HG03025 (cell line): ENCODE measurements around the gene PIK3R3.

ENCODE experiments used
- ATAC-seq: cut with Tn5 transposase; IDR thresholded peaks from one replicate; pipeline ENCODE4 v1.9.1; 2021; ENCODE audit warnings: mild to moderate bottlenecking, moderate library complexity; ENCODE audit not compliant: unreplicated experiment, low FRiP score

The PIK3R3 gene

DNA sequence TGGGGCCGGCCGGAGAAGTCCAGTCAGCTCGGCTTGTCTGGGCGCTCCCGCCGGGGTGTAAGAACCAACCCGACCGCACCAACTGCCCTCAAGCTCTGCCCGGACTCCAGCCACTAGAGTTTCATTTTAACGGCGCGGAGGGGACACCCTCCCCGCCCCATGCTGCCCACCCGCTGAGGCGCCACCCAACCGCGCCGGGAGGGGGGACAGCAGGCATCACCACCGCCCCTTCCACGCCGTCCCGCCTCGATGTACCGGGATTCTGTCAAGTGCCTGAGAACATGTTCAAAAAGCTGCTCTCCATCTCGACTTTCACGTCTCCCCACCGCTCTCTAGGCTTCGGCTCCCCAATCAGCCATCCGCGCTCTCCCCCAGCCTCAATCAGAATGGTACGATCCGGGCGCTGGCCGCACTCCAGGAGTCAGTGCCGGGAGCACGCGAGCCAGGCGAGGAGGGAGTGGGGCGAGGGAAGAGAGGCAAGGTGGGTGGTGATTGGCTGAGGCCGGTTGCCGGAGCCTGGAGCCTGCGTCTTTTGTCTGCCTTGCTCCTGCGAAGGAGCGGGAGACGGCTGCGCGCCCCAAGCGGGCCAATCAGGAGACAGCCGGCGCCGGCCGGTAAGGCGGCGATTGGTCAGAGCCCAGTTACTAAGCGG lies at the start of gene PIK3R3:
Gene PIK3R3 (minus strand): TSS at position 101 of the 652 bp plus-strand sequence. CDS start 677 bp downstream, outside the sequence.
- ATAC-seq: peak; percentile 87

DNA sequence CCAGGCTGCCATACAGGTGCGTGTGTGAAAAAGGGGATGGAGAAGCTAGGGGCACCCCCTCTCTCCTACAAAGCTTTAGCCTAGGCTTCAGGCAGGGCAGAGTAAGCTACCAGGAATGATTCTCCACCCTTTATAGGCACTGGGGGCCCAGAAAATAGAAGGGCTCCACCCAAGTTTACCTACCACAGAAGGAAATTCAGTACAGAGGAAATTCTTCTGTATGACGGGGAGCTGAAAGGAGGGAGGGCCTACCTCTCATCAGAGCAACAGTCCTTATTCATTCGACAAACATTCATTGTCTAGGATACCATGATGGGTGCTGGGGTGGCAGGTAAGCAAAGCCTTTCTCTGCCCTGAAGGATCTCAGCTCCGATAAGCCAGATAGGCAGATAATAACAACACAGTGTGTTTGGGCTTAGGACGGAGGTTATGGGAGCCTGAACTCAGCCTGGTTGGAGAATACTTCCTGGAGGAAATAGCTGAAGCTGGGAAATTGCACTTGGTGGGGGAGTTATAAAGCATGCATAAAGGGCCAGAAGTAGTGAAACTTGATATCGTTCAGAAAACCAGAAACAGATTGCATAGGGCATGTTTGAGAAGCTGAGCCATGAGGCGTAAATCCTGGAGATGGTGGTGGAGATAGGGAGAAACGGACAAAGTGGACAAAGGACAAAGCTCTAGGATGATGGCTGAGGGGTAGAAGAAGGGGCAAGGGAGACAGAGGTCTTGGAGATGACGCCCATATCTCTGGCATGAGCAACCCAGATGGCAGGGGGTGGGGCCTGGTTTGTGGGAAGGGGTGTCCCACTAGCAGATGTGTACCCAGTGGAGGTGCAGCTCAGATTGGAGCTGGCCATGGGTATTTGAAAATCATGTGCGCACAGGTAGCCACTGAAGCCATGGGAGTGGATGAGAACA lies 49.2 kb upstream of the PIK3R3 start:
- no peak for ATAC-seq

DNA sequence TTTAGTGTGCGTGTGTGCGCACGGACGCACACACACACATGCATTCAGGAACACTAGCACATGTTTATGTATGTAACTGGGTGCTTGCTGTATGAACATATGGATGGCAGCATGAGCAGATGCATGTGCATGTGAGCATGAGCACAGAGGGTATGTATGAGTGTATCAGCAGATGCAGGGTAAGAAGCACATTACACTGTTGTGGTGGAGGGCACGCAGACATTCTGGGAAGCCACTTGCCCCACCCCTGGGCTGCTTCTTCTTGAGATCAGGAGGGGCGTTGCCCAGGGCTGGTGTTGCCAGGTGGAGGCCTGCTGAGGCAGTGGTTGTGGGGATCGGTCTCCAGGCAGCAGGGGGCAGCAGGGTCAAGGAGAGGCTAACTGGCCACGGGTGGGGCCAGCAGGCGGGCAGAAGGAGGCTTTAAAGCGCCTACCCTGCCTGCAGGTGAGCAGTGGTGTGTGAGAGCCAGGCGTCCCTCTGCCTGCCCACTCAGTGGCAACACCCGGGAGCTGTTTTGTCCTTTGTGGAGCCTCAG lies 47.7 kb upstream of the PIK3R3 start:
- no peak for ATAC-seq

DNA sequence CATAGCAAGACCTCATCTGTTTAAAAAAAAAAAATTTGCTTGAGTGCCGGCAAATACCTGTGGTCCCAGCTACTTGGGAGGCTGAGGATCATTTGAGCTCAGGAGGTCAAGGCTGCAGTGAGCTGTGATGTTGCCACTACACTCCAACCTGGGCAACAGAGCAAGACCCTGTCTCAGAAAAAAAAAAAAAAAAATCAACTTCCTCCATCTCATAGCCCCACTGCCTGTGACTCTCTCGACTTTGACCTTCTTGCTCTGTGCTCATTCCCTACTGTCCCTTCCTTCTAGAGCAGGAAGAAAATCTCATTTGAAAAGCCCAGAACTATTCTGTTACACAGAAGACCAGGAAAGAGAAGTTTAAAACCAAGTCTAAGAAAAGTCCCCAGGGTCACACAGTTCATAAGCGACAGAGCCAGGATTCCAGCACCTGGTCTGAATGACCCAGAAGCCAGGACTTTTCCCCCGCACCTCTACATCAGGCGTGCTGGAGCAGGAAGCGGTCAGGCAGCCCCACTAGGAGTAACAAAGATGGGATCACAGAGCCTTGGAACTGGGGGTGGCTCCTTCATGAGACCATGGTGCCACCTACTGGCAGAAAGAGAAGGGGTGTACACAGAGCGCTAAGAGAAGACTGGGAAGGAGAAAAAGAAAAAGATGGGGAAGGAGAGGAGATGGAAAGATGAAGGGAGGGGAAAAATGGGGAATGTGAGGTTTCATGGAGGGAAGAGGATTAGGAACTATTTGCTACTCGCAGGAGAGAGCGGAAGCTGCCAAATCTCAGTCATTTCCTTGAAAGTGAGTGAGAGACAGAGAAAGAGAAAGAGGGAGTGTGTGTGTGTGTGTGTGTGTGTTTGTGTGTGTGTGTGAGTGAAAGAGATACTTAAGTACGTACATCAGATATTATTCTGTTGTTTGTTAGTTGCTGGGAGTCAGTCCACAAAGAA lies 47.0 kb upstream of the PIK3R3 start:
- no peak for ATAC-seq

DNA sequence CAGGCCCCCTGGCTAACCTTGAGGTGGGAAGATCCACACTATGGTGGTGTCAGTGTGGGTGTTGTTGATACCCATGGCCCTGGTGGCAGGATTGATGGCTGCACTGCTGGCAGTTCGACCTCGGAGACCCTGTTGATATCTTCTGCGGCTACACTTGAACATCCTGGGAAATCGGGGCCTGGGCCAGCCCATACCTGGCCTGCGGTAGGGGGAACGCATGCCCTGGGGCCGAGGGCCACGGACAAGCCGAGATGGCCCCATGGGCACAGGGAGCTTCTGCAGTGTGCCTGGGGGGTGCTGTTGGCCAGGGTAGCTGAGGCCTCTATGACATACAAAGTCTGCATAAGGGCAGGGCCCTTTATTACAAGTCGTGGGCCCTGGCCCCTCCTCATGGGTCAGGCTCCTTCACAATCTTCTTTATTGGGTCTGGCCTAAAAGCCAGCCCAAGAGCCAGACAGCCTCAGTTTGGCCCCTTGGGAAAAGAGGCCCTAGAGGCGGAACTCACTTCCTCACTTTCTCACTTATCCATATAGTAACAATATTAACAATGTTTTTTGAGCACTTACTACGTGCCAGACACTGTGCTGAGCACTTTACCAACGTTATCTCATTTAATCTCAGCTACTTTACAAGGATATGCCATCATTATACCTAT lies 43.9 kb upstream of the PIK3R3 start, which contains the start of gene P3R3URF:
Gene P3R3URF (minus strand): TSS at position 278 of the 655 bp plus-strand sequence. CDS start 17 bp downstream, at position 261.
- ATAC-seq: no peak

DNA sequence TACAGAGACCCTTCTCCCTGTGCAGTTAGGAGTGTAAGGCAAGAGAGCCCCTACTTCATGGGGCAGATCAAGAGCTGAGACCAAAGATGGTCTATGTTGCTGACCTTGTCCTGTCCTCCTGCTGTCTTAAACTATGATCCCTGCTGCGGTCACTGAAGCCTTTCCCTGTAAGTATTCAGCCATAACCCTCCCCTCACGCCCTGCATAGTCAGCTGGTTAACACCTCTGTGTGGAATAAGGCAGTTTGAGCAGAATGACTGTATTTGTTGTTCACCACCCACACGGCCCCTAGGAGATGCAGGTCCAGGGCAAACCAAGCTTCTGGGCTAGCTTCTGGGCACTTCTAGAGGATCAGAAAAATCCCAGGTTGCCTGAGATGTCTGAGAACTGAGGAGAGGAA lies 42.8 kb upstream of the PIK3R3 start:
- ATAC-seq: no peak

DNA sequence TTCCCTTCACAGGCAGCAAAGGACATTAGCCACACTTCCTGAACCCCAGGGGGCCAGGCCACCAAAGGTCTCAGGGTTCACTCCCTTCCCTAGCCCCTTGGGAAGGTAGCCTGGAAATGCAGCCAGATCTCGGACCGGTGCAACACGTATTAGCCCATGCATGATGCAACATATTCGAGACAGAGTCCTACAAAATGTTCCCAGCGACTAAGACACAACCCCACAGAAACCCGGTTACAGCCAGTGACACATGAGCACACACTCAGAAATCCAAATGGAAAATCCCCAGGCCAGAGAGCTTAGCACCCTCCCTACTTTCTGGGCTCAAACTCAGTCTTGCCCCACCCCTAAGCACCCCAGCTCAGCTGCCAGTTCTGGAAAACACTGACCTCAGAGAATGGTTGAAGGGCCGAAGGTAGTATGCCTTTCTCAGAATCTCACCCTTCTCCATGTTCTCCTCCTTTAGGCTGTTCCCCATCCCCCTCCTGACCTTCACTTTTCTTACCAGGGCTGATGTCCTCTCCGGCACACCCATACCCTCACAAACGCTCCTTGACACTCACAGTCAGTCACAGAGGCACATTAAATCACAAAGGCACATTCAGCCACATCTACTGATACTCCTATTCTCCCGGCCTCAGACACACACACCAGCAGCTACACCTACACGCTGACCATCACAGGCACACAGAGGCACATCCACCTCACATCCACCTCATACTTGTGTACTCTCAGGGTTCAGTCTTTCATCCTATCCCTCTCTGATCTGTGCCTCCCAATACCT lies 42.2 kb upstream of the PIK3R3 start, which contains the start of gene TSPAN1:
Gene TSPAN1 (plus strand): TSS at position 640 of the 784 bp plus-strand sequence. CDS start 6,021 bp downstream, outside the sequence.
- ATAC-seq: no peak

DNA sequence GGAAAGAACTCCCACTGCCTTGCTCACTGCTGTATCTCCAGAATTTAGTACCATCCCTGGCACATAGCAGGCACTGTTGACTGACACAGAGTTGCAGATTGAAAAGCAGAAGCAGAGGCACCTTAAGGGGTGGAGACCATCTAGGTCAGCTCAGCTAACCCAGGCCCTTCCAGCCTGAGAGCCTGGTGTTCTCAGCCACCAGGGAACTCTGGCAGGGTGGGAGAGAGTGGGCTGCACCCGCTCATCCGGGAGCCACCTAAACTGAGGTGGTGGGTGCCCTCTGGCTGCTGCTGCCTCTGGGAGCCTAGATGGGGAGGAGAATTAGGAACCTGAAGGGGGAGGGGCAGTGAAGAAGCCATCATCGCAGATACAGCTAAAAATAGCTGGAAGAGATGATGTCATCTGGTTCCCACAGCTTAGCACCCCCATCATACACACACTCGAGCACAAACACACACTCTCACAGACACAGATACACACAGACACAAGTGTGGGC lies 41.0 kb upstream of the PIK3R3 start:
- ATAC-seq: no peak

DNA sequence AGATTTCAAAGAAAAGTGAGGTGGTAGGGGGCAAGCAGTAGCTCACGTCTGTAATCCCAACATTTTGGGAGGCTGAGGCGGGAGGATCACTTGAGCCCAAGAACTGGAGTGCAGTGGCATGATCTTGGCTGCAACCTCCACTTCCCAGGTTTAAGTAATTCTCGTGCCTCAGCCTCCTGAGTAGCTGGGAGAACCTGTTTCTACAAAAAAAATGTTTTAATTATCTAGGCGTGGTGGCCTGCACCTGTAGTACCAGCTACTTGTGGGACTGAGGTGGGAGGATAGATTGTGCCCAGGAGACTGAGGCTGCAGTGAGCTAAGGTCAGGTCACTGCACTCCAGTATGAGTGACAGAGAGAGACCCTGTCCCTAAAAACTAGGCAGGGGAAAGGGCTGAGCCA lies 39.9 kb upstream of the PIK3R3 start:
- no peak for ATAC-seq

DNA sequence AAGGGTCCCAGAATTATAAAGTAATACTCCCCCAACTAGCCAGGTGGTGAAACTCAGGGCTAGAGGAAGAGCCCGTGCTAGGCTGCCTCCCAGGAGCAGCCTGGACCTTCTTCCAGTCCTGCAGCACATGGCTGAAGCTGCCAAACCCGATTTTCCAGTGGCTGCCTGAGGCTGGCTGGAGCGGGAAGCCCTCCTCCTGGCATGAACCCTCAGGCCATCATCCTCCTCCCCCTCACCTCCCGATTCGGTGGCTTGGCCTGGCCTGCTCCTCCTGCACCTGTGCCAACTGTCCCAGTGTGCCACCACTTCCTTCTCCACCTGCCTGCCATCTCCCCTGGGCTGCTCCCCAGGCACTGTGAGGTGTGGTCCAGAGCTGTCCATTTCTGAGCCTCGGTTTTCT lies 39.4 kb upstream of the PIK3R3 start:
- no peak for ATAC-seq

DNA sequence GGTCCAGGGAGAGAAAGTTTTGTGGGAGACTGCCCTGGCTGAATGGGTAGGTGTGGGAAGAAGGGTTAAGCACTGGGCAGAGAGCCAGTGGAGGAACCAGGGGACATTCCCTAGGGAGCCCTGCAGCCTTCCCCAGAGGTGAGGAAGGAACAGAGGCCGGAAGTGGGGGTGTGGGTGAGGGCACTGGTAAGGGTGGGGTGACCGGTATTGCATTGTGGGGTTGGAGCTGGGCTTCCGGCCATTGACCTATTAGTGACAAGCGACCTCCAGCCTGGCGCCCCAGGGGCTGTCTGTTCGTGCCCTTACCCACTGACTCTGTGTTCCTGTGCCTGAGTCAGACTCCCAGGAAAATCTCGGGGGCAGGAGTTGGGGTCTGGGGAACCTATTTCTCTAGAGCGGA lies 38.9 kb upstream of the PIK3R3 start:
- no peak for ATAC-seq

DNA sequence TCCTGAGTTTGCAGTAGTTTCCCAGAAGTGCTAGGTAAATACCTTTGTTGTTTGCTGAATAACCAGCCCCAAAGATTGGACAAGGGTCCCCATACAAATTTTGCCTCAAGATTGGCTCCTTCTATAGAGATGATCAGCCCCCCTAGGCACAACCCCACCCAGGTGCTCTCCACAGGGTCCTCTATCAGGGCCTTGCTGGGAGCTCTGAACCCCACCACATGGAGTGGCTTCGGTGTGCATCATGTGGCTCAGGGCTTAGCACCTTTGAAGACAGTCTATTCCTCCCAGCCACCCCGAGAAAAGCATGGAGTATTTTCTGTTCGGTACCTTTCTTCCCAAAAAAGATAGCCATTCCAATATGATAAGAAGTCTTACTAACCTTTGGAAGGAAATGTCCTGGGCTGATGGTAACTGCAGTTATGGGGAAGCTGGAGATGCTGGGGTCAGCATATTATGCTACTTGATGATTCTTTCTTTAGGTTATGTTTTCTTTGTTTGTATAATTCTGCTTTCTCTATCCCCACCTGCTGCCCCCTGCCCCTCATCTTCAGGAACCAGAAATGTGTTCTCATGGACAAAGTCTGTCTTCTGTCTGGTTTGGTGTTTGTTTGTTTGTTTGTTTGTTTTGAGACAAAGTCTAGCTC lies 37.5 kb upstream of the PIK3R3 start:
- ATAC-seq: no peak

DNA sequence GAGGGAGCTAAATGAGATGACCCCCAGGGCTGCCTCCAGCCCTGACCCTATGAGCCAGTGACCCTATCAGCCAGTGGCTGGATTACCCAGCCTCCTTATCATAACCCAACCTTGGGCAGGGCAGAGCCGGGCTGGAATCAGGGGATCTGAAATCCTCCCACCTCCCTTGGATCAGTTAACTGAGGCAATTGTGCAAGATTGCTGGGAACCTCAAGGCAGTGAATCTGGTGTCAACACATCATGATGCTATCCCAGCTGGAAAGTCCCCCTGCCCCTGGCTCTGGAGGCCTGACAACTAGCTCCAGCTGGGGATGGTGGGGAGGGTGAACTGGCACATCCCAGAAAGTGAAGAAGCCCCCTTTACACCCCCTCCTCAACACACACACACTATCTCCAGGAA lies 36.0 kb upstream of the PIK3R3 start:
- no peak for ATAC-seq

DNA sequence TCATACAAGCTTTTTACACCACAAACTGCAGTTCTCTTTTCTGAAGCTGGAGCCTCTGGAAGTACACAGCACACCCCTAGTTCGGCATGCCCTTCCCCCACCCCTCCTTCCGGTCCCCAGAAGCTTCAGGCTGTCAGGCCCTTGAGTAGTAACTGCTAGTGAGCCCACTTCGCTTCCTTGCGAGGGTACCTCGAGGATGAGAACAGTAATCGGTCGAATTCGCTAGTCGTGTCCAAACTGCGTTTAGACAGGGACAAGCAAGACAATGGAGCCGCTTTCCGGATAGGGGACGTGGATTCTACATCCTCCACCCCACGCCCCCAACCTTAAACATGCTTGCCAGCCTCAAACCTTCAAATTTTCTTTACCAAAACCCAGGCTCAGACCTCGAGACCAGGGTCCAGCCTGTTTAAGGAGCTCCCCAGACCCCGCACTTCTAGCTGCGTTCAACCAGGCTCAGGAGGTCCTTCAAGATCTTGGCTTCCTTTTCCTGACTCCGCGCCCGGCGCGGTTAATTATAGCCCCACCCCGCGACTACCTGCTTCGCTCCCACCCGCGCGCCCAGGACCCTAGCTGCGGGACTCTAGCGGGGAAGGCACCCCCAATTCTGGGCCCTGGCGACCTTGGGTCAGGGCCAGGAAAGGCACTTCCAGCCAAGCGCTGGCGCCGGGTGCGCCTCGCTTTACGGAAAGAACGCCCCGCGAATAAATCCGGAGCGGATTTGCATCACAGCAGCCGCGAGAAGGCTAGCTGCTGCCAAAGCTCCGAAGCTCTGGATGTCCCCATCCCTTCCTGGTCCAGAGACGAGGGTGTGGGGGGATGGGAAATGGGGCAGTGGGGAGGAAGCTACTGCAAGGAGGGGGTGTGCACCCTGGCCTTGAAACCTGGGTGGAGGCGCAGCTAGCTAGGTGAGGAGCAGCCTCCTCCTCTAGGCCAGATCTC lies 34.4 kb upstream of the PIK3R3 start:
- no peak for ATAC-seq

DNA sequence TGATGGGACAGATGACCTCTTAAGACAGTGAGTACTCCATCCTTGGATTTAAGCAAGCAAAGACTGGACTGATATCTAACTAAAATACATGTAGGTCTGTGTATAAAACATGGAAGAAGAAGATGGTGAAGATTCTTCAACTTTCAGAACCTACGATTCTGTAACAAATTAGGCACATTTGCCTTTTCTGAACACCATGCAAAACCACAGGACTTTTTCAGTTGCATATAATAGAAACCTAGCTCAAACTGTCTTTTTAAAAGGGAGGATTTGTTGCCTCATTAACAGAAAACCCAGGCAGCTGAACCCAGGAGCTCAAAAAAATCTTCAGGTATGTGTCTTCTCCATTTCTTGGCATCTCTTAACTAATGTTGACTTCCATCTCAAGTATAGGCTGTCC lies 27.8 kb upstream of the PIK3R3 start:
- ATAC-seq: no peak

DNA sequence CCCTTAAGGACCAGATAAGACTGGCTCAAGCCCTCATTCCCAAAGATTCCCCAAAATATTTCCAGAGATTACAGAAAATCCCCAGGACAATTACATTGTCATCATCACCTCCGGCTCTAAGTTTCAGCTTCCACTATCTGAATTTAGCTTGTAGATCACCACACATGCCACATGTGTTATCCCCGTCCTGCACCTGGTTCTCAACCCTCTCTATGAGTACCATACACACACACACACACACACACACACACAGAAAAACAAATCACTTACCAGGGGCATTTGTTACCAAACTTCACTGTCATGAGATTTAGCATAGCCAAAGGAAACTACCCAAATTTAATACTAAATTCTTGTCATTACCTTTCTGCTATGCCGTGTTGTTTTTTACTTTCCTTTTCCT lies 27.1 kb upstream of the PIK3R3 start:
- ATAC-seq: no peak
